NCI-H2171 (cell line): ENCODE measurements around the gene VAPA.

ENCODE experiments used
- DNase-seq: peaks from one replicate; lab custom pipeline; 2025; lab: John Stamatoyannopoulos, UW

VAPA gene, protein sequence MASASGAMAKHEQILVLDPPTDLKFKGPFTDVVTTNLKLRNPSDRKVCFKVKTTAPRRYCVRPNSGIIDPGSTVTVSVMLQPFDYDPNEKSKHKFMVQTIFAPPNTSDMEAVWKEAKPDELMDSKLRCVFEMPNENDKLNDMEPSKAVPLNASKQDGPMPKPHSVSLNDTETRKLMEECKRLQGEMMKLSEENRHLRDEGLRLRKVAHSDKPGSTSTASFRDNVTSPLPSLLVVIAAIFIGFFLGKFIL

GRCh38 chr18:9913526-9914333 lies at the start of gene VAPA:
TSS of gene VAPA (plus strand) at chr18:9914016. CDS start at chr18:9914257, 241 bp downstream.
- DNase-seq: peak; percentile 95

DNA sequence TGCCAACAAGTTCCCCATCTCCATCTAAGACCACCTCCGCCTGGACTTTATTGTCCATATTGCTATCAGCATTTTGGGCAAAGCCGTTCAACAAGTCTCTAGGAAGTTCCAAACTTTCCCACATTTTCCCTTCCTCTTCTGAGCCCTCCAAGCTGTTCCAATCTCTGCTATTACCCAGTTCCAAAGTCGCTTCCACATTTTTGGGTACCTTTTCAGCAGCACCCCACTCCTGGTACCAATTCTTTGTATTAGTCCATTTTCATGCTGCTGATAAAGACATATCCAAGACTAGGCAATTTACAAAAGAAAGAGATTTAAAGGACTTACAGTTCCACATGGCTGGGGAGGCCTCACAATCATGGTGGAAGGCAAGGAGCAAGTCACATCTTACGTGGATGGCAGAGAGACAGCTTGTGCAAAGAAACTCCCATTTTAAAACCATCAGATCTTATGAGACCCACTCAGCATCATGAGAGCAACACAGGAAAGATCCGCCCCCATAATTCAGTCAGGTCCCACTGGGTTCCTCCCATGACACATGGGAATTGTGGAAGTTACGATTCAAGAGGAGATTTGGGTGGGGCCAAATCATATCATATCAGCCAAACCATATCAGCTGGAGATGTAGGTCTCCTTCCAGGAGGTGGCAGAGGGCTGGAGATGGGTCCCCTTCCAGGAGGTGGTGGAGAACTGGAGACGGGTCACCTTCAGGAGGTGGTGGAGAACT lies 47.9 kb upstream of the VAPA start:
- DNase-seq: no peak

- no peak for DNase-seq
Measured at GRCh38 chr18:9866627-9867026, 47.2 kb upstream of the VAPA start.

DNA sequence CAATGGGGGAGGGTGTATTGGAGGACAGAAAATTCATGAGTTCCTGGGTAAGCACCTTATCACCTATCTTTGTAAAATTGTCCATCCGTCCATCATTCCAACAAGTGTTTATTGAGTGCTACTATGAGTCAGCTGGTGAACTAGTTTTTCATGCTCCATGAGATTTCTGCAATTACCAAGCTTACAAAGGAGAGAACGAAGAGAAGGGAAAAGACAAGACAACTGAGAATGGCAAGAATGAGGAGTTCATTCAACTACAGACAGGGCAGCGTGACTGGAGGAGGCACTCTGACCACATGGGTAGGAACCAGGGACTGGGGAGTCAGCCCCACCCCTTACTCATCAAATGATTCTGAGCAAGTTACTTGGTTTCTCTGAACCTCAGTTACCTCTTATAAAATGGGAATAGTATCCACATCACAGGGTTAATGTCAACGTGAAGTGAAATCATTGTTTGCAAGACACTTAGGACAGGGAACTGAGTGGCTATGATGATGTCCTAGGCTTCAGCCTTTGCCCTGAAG lies 46.7 kb upstream of the VAPA start:
- DNase-seq: no peak

DNA sequence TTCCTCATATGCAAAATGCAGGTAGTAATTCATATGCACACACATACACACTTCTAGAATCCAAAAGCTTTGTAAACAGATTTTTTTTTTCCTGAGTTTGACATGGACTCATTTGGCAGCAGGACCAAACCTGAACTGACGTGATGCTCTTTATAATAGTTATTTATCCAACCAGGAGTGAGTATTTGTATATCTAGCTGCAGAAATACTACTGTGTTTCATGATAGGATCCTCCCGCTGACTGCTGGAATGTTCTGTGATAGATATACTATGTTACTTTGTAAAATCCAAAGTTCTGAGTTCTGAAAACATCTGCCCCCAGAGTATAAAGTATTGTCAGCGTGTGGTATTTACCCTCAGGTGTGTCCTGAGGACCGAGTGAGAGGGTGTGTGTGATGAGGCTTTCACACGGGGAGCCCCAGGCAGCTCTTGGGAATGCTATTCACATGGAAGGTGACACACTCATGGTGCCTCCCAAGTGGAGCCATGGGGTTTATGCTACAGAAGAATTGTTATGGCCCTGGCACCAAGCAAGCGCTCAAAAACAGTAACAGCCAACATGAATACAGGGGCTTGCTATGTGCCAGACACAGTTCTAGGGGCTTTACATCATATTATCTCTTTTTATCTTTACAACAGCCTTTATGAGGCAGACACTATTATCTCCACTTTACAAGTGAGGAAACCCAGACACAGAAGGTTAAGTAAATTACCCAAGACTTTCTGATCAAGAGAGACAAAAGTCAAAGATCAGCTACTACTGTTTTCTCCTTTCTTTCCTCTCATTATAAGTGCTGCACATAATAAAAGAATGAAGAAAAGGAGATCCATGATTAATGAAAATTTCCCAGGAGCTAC lies 44.7 kb upstream of the VAPA start:
- DNase-seq: no peak

GRCh38 chr18:9869715-9870430 lies 43.9 kb upstream of the VAPA start:
- DNase-seq: no peak

DNA sequence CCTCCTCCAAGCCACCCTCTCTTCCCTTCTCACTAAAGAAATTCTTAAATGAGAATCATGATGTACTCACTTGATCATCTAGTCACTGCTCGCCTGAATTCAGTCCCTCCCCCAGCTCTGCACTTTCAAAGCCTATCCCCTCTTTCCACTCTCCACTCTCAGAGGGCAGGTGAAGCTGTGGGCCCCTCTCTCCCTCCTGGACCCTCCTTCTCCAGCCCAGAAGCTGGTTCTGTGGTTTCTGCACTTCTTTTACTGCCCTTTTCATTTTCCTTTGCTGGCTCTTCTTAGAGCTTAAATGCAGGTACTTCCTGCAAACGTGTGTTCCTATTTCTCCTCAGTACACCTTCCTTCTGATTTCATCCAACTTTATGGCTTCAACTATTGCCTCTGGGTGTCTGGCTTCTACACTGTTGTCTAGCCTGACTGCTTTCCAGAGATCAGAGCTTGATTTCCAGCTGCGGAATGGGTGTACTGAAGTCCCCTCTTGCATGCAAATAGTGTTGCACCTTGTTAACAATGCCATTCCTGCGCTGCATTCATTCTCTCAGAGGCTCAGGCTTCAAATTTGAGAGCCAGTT lies 43.3 kb upstream of the VAPA start:
- DNase-seq: no peak

- no peak for DNase-seq
Measured at GRCh38 chr18:9871244-9871746, 42.5 kb upstream of the VAPA start.

- DNase-seq: no peak
Measured at GRCh38 chr18:9872823-9873222, 41.0 kb upstream of the VAPA start.

- DNase-seq: no peak
Measured at GRCh38 chr18:9874728-9875127, 39.1 kb upstream of the VAPA start.

GRCh38 chr18:9876212-9876866 lies 37.5 kb upstream of the VAPA start:
- DNase-seq: no peak

- DNase-seq: no peak
Measured at GRCh38 chr18:9876867-9877654, 36.8 kb upstream of the VAPA start.

- DNase-seq: no peak
Measured at GRCh38 chr18:9877655-9878014, 36.2 kb upstream of the VAPA start.

- DNase-seq: no peak
Measured at GRCh38 chr18:9878095-9878494, 35.7 kb upstream of the VAPA start.

- no peak for DNase-seq
Measured at GRCh38 chr18:9878783-9879242, 35.0 kb upstream of the VAPA start.

DNA sequence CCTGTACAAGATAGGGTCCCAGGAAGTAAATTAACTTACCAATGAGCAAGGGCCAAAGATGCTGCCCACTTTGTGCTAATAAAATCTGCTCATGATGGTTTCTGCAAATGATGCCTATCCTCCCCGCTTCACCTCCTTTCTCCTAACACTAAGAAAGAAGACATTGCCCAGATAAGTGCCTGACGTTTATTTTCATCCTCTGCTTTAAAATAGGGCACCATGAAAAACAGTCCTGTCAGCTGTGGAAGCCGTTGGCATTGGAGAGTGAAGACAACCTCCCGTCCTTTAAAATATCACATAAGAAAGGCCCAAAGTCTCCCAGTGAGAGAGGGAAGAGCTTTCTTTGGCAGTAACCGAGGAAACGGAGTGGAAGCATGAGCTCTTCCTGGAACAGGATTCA lies 29.7 kb upstream of the VAPA start:
- DNase-seq: no peak

GRCh38 chr18:9884532-9885140 lies 29.2 kb upstream of the VAPA start:
- DNase-seq: no peak

DNA sequence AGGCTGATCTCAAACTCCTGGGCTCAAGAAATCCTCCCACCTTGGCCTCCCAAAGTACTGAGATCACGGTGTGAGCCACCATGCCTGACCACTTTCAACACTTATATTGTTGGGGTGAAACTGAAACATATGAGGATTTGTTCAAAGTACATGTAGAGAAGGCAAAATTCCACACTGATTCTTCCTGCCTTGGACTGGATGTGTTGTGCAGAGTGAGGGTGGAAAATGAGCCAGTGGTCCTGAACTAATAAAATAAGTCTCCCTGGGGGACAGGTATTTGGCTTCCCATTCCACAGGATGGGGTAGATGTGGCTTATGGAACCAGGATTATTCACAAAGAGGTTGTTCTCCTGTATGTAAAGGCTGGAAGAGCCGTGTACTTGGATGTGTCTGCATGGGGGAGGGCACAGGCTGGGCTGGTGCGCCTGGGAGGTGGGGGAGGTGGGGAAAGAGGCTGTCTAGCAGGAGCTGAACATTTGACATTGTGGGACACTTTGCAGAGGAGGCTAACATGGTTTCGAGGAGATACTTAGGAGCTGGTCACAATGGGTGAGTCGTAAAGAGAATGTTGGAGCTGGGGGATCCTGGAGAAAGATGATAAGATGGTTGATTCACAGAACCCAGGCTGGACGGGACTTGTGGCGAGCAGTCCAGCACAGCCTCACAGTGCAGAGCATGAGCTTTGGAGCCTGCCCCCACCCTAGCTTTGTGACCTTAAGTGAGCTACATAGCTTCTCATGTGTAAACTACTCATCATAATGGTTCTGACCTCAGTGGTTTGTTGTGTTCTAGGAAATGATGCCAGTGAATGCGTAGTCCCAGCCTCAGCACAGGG lies 28.4 kb upstream of the VAPA start, which contains the start of gene TXNDC2:
TXNDC2 (plus strand) TSS at position 804 of the 835 bp plus-strand sequence. CDS start 708 bp downstream, outside the sequence.
- DNase-seq: no peak
